Activated CD4-positive, alpha-beta T cell treated with anti-CD3 and anti-CD28 coated beads for 1 hour (primary cell): ENCODE results near the gene XPO5.

Source experiments
- DNase-seq: peaks from one replicate; pipeline ENCODE4 v3.0.0-alpha.2; 2020

Gene XPO5

GRCh38 chr6:43494766-43495165 is 81.1 kb downstream of the XPO5 start:
- no peak for DNase-seq

DNA sequence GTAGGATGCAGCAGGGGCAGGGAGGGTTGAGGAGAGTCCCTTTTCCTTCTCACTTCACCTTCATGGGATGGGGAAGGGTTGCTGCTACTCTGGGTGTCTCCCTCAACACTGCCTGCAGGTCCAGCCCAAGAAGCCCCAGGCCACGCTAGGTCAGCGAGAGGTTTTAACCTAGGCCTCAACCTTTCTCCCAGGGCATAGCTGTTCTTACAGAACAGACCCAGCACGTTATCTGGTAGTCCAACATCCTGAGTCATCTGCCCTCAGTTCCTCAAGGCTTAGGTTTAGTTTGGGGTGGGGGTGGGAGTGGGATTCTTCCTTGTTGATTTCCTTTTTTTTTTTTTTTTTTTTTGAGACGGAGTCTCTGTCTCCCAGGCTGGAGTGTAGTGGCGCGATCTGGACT is 81.5 kb downstream of the XPO5 start:
- no peak for DNase-seq

GRCh38 chr6:43493833-43494232 is 82.0 kb downstream of the XPO5 start:
- DNase-seq, result no peak

- no peak for DNase-seq
These were observed 82.6 kb downstream of the XPO5 start for GRCh38 chr6:43493230-43493629.

GRCh38 chr6:43492673-43493072 is 83.2 kb downstream of the XPO5 start:
- DNase-seq, result no peak

DNA sequence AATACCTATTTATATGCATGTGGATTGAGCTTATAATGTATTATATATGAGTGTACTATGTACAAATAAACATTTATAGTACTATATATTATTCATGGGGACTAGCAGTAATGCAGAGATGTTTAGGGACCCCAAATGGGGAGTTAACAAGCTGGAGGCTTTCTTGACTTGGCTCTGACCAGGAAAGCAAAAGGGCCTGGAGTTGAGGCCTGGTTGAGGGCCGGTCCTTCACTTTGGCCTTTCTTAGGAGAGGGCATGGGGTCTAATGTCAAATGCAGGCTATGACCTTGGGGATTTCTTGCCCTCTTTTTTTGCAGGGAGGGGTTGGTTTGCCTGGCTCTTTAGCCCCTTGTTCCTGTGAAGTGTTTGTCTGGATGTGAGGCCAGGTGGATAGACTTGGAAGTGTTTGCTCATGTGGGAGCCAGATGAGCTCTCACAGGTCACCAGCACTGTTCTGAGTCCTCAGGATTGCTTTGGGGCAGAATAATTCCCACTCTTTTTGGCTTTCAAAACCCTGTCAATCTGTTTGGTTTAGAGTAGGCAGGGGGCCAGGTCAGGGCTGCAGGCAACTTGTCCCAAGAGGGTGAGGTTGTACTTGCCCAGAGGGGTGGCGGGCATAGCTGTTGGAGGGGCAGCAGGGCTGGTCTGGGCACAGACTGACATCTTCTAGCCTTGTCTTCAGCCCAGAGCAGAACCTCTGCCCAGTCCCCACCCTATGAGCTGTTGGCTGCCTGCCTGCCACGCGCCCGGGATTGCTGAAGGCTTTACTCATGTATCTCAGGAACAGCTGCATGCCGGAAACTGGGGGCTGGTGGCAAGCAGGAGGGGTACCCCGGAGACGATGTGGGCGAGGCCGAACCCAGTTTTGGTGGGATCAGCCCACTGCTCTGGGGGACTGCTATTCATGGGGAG is 83.8 kb downstream of the XPO5 start:
- no peak for DNase-seq

GRCh38 chr6:43490523-43490939 is 85.3 kb downstream of the XPO5 start:
- DNase-seq, result no peak

DNA sequence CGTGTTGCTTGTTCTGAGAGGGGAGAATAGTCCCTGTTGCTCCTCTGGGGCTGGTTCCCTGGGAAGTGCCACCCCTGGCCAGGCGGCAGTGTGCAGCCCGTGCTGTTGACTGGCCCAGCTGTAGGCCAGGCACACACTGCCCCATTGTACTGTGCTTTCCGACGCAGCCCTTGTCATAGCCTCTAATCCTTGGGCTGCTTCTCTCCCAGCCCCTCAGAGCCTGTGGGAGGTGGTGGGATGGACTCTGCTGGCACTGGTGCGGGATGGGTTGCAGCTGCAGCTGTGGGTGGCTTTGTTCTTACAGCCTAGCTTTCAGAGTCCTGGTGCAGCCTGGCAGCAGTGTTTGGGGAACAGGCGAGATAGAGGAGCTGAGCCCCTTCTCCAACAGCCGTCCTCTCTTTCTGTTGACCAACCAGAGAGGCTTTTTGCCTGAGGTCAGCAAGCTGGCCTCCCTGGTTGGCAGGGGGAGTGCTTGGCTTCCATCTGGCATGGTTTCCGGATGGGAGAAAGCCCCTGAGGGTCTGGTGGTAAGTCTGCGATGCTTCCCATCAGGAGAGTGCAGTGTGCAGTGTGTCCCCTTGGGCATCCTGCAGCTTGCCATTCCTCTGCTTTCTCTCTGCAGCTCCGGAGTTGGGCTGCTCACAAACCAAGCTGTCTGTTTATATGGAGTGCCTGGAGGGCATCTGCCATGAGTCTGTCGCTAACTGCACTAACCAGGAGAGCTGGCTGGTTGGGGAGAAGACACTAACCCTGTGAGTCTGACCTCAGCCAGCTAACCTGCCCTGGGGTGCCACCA is 86.4 kb downstream of the XPO5 start:
- DNase-seq, result no peak

- DNase-seq, result no peak
These were observed 87.1 kb downstream of the XPO5 start for GRCh38 chr6:43488667-43489276.

DNA sequence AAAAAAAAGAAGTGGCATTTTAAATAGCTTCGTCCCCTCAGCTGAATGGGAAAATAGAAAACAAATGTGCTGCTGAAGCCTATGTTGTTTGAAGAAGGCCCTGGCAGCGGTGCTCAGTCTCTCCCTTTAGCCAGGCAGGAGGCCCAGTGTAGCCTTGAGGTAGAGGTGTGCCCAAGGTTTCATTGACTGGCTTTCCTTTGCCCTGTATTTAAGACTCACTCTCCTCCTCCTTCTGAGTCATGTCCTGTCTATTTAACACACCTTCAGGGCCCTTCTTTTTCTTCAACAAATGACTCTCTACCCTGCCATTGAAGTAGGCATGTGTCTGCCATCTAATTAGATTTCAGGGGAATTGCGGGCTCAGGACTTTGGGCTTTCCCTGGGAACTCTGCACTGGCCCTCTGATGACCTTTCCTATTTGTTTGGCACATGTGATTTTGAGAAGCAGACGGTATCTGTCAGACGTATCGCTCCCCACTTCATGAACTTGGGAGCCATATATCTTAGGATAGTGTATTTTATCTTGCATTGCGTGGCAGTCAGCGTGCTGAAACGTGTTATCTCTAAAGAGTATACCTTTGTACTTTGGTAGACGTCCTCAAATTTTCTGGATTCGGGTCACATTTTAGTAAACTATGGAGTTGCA is 94.1 kb downstream of the XPO5 start:
- DNase-seq, result no peak

- no peak for DNase-seq
These were observed 94.8 kb downstream of the XPO5 start for GRCh38 chr6:43481075-43481474.

GRCh38 chr6:43478008-43478372 is 97.8 kb downstream of the XPO5 start:
- DNase-seq, result no peak

GRCh38 chr6:43477235-43478007 is 98.4 kb downstream of the XPO5 start, which contains the start of gene TJAP1:
Gene TJAP1, plus strand, starts transcription at chr6:43477570. Its CDS starts 21,432 bp downstream, at chr6:43499002.
- peak; percentile 96 for DNase-seq

DNA sequence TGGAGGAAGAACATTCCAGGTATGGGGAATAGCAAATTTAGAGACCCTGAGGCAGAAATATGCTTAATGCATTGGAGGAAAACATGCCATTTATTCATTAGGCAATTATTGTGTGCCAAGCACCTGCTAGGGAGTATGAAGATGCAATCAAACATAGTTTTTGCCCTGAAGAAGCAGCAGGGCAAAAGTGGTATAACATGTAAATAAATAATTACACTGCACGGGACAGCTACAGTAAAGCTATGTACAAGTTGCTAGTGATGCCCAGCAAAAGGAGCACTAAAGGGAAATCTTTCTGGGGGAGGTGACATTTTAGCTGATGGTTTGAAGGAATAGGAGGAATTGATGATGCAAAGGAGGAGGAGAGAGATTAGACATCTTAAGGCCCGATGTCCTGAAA is 99.1 kb downstream of the XPO5 start:
- no peak for DNase-seq

DNA sequence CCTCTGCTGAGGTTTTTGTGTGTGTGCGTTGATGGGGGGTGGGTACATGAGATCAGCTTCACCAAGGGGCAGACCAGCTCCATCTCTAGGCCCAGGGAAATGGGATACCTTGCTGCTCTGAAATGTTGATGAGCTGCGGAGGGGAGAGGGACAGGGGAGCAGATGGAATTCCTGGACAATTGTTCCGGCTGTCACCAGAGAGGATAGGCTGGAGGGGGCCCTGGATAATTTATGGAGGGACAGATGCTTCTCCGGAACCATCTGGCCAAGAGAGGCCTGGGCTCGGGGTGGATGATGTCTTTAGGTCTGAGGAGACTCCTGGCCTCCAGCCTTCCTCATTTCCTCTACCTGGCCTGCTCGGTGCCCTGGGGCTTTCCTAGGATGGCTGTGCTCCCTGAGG is 100.3 kb downstream of the XPO5 start:
- DNase-seq, result no peak

DNA sequence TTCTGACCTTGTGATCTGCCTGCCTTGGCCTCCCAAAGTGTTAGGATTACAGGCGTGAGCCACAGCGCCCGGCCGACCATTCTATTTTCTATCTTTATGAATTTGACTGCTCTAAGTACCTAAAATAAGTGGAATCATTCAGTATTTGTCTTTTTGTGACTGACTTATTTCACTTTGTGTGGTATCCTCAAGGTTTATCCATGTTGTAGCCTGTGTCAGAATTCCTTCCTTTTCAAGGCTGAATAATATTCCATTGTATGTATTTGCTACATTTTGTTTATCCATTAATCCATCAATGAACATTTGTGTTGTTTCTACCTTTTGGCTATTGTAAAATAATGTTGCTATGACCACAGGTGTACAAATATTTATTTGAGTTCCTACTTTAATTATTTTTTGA is 103.3 kb downstream of the XPO5 start:
- no peak for DNase-seq
